Activated CD4-positive, CD25-positive, alpha-beta regulatory T cell treated with anti-CD3 and anti-CD28 coated beads, Interleukin-2, amount 50 U/mL, for 72 hours (primary cell): ENCODE measurements around the gene GRIN2A.

Experiments
- DNase-seq: peaks from one replicate; pipeline ENCODE4 v3.0.0; 2021

Gene GRIN2A

GRCh38 chr16:10083301-10083700, 98.9 kb downstream of the GRIN2A start:
- DNase-seq = no peak

DNA sequence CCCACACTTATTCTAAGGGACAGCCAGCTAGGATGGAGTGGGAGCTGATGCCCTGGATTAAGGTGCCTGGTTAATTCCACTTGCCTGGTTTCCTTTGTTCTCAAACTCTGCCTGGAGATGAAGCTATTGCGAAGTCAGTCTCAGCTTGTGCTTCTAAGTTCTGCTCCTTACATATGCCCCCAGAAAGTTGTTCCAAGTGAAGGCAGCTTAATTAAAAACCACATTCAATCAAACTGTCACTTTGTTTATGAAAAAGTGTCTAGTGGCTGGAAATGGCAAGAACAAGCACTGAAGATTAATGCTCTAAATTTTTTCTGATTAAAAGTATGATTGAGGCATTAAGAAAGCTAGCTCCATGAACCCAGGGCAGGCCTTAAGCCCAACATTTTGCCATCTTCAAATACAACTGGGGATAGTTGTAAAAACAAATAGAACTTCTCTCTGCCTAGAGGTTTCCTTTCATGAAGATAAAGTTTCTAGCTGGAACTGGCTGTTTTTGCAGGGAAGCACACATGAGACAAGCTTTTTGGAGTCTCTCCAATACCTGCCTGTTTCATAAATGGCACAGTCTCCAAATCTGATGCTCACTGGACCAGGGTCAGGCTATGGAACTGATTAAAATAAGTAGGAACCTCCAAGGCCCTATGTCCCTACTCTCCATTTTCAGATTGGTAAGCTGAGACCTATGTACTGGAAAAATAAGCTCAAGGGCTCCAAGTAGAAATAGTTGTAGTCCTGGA, 100.9 kb downstream of the GRIN2A start:
- no peak for DNase-seq

DNA sequence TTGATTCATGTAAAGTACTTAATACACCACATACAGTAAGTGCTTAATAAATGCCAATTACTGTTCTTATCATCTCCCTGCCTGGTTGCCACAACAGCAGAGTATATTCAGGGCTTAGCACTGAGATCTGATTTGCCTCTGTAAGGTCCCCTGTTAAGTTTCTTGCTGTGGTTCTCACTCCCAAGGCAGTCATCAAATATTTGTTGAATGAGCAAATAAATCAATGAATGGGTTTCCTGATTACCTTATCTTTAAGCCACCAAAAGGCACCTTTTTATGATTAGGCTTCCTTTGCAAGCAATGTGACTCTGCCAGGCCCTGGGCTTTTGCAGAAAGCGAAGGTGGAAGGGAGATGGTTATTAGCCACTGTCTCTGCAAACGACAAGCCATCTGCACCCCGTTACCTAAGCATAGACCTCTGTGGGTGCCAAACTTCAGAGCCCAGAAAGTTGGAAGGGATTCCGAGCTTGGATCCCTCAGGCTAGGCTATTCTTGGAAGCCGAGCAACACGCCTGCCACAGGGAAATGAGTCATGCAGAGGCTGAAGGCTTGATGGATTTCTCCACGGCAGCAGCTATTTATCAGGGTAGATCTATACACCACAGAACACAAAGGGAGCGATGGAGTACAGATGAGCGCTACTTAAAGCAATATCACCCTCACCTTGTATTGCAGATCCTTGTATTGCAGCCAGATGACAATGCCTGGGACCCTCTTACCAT, 102.0 kb downstream of the GRIN2A start:
- no peak for DNase-seq

DNA sequence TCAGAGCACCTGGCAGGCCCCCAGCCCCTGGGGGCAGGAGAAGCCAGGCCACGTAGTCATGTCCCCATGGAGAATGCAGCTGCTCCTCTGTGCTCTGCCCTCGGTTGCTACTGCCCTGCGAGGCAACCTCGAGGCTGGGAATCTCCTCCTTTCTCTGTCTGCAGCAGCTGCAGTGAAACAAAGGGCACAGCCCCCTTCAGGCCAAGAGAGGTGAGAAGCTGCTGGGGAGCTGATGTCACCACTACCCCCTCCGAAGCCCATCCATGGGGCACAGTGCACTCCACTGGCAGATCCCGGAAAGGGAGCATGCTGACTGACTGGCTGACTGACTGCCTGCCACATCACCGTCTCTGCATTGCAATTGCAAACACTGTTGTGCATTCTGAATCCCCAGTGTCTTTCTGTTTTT, 103.7 kb downstream of the GRIN2A start:
- no peak for DNase-seq

- DNase-seq = no peak
Measured at GRCh38 chr16:10077861-10078260, 104.4 kb downstream of the GRIN2A start.

DNA sequence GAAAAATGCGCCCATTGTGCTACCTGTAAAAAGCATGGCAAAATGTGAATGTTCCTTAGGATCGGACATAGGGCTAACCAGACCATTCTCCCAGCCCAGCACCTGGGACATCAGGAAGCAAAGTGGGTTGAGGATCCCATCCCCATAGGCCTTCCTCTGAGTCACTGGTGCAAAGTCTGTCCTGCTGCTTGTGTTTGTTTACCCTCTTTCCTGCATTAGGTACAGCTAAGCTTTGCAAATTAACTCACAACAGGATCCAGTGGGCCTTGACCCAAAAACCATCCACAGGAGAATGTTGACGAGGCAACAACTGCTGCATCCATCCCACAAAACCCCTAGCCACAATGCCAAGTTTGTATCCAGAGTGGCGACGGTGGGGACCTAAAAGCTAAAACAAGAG, 106.2 kb downstream of the GRIN2A start:
- DNase-seq = no peak

- DNase-seq = no peak
Measured at GRCh38 chr16:10070591-10070990, 111.6 kb downstream of the GRIN2A start.

GRCh38 chr16:10069374-10069773, 112.9 kb downstream of the GRIN2A start:
- DNase-seq = no peak

- DNase-seq = no peak
Measured at GRCh38 chr16:10067835-10068234, 114.4 kb downstream of the GRIN2A start.

DNA sequence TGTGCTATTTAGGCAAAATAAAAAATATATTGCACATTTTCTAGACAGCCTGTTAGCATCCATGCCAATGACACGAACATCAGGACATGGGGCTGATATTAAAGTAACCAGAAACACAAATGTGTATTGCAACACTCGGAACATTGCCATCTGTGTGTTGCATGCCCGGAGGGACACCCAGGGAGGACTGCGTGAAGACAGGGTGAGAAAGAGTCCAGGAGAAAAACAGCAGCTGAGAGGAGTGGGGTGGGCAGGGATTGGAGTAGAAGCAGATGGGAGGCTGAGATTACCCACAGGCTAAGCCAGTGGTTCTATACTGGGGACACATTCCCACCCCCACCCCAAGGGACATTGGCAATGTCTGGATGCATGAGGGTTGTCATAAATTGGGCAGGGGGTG, 114.8 kb downstream of the GRIN2A start:
- DNase-seq = no peak

DNA sequence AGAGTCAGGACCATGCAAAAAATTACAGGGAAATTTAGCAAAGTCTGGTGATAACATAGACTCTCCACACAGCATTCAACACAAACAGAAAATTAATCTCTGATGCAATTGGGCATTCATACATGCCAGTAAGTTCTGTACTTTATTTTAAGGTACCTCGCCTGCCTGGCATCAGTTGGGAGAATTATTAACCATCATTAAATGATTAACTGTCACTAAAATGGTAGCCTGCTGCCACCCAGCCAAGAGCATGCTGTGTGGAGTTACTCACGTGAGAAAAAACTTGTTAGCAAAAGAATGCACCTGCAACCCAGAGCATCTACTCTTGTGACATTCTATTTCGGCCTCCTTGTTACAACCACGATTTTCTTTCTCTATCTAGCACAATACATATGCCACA, 117.2 kb downstream of the GRIN2A start:
- no peak for DNase-seq

DNA sequence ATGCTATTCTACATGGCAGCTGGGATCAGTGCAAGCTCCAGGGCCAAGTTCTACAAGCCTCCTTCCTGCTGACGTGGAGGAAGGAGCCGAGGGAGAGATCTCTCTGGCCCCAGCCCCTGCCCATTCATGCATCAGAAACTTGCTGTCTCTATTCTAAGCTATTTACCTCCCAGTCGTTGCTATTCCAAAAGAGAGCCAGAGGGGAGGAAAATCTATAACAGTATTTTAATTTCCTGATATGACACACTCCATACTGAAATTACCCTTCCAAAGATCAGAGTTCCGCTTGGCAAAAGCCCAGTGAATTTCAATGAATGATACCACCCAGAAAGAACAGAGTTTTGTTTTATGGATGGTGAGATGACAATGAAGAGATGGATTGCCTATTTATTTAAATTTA, 133.4 kb downstream of the GRIN2A start:
- DNase-seq = no peak

GRCh38 chr16:10045947-10046346, 136.3 kb downstream of the GRIN2A start:
- no peak for DNase-seq

DNA sequence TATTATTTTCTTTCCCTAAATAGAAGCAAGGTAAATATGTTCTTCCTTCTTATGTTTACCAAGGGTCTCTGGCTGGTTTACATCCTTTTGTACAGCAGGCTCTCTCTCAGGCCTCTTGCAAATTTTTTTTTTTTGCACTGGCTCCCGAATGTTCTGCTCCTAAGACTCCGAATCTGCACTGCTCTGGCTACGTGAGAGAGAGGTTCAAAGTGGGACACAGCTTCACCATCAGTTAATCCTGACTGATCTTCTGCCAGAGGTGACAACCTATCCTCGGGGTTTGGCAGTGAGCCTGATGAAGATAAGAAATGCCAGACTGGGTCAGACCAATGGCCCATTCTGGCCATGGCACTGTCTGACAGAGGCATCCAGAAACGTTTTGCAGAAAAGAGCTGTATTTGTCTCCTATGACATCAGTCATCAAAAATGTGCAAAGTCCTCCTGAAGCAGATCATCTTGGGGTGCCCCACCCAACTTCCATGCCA, 136.9 kb downstream of the GRIN2A start:
- DNase-seq = no peak

- DNase-seq = no peak
Measured at GRCh38 chr16:10040136-10041080, 141.8 kb downstream of the GRIN2A start.

- DNase-seq = no peak
Measured at GRCh38 chr16:10039220-10040096, 142.8 kb downstream of the GRIN2A start.

GRCh38 chr16:10037751-10038150, 144.5 kb downstream of the GRIN2A start:
- no peak for DNase-seq

GRCh38 chr16:10036956-10037355, 145.3 kb downstream of the GRIN2A start:
- no peak for DNase-seq

- DNase-seq = no peak
Measured at GRCh38 chr16:10033556-10033955, 148.7 kb downstream of the GRIN2A start.

- no peak for DNase-seq
Measured at GRCh38 chr16:10031955-10032354, 150.3 kb downstream of the GRIN2A start.

GRCh38 chr16:10031473-10031872, 150.8 kb downstream of the GRIN2A start:
- no peak for DNase-seq

GRCh38 chr16:10028644-10029043, 153.6 kb downstream of the GRIN2A start:
- DNase-seq = no peak
